ENCODE results near the gene SLC16A10.
"Not testable (repeated sequence)": the region's sequence is repeated elsewhere in the genome, so short reads cannot be mapped to it uniquely, and the experiment has no call there.

The SLC16A10 gene

GRCh38 chr6:111187874-111188273 lies 100.6 kb downstream of the SLC16A10 start:
- DNase-seq (ENCODE audit: low read depth in 2 of 2): no peak

- DNase-seq (ENCODE audit: low read depth in 2 of 2): not testable (repeated sequence)
These were observed 102.4 kb downstream of the SLC16A10 start for GRCh38 chr6:111189666-111190210.

GRCh38 chr6:111190637-111191036 lies 103.3 kb downstream of the SLC16A10 start:
- DNase-seq (ENCODE audit: low read depth in 2 of 2): no peak

GRCh38 chr6:111191136-111191535 lies 103.8 kb downstream of the SLC16A10 start:
- not testable (repeated sequence) for DNase-seq (ENCODE audit: low read depth in 2 of 2)

- DNase-seq (ENCODE audit: low read depth in 2 of 2): no peak
These were observed 105.7 kb downstream of the SLC16A10 start for GRCh38 chr6:111192911-111193555.

- DNase-seq (ENCODE audit: low read depth in 2 of 2): no peak
These were observed 108.4 kb downstream of the SLC16A10 start for GRCh38 chr6:111195656-111196055.

- DNase-seq (ENCODE audit: low read depth in 2 of 2): no peak
These were observed 111.5 kb downstream of the SLC16A10 start for GRCh38 chr6:111198841-111199240.

GRCh38 chr6:111199935-111200334 lies 112.6 kb downstream of the SLC16A10 start:
- no peak for DNase-seq (ENCODE audit: low read depth in 2 of 2)

GRCh38 chr6:111200350-111201243 lies 113.3 kb downstream of the SLC16A10 start:
- no peak for DNase-seq (ENCODE audit: low read depth in 2 of 2)

- DNase-seq (ENCODE audit: low read depth in 2 of 2): no peak
These were observed 113.9 kb downstream of the SLC16A10 start for GRCh38 chr6:111201244-111201554.

GRCh38 chr6:111201764-111202163 lies 114.5 kb downstream of the SLC16A10 start:
- no peak for DNase-seq (ENCODE audit: low read depth in 2 of 2)

- not testable (repeated sequence) for DNase-seq (ENCODE audit: low read depth in 2 of 2)
These were observed 116.2 kb downstream of the SLC16A10 start for GRCh38 chr6:111203539-111203938.

- no peak for DNase-seq (ENCODE audit: low read depth in 2 of 2)
These were observed 117.0 kb downstream of the SLC16A10 start for GRCh38 chr6:111204305-111204704.

GRCh38 chr6:111204881-111205280 lies 117.6 kb downstream of the SLC16A10 start:
- DNase-seq (ENCODE audit: low read depth in 2 of 2): no peak

GRCh38 chr6:111205502-111205901 lies 118.2 kb downstream of the SLC16A10 start:
- no peak for DNase-seq (ENCODE audit: low read depth in 2 of 2)

- DNase-seq (ENCODE audit: low read depth in 2 of 2): no peak
These were observed 120.0 kb downstream of the SLC16A10 start for GRCh38 chr6:111207141-111207858.

GRCh38 chr6:111208933-111209332 lies 121.6 kb downstream of the SLC16A10 start:
- DNase-seq (ENCODE audit: low read depth in 2 of 2): no peak

GRCh38 chr6:111210194-111210728 lies 123.0 kb downstream of the SLC16A10 start:
- DNase-seq (ENCODE audit: low read depth in 2 of 2): peak in 1 of 2 donors; percentile 7

- no peak for DNase-seq (ENCODE audit: low read depth in 2 of 2)
These were observed 124.2 kb downstream of the SLC16A10 start for GRCh38 chr6:111211411-111212030.

GRCh38 chr6:111212625-111213024 lies 125.3 kb downstream of the SLC16A10 start:
- DNase-seq (ENCODE audit: low read depth in 2 of 2): no peak

- DNase-seq (ENCODE audit: low read depth in 2 of 2): no peak
These were observed 127.8 kb downstream of the SLC16A10 start for GRCh38 chr6:111215131-111215530.
